IMR-90 (cell line): ENCODE results near the gene TIGAR.

Experiments used
- BHLHE40 ChIP-seq: fragments of 150-350 bp; IDR thresholded peaks from 2 replicates; pipeline ENCODE4 v1.6.1; 2016; ENCODE audit warnings: mild to moderate bottlenecking, low read depth, low read length
- CEBPB ChIP-seq: IDR thresholded peaks from 2 replicates; pipeline ENCODE4 v1.6.1; 2012; ENCODE audit warnings: low read depth, low read length, improper control_type of control experiment
- CHD1 ChIP-seq: IDR thresholded peaks from 2 replicates; pipeline ENCODE4 v1.6.1; 2012; ENCODE audit warnings: low read depth, low read length, improper control_type of control experiment
- FOS ChIP-seq: fragments of 150-350 bp; IDR thresholded peaks from 2 replicates; pipeline ENCODE4 v1.6.1; 2016; ENCODE audit warnings: low read depth, low read length
- MXI1 ChIP-seq: IDR thresholded peaks from 2 replicates; pipeline ENCODE4 v1.6.1; 2012; ENCODE audit warnings: low read depth, mild to moderate bottlenecking, low read length, moderate library complexity, borderline replicate concordance
- POLR2A ChIP-seq: IDR thresholded peaks from 2 replicates; pipeline ENCODE4 v1.6.1; 2012; ENCODE audit warnings: mild to moderate bottlenecking, low read depth, low read length
- RAD21 ChIP-seq: IDR thresholded peaks from 2 replicates; pipeline ENCODE4 v1.6.1; 2012; ENCODE audit warnings: low read length, improper control_type of control experiment
- RCOR1 ChIP-seq: IDR thresholded peaks from 2 replicates; pipeline ENCODE4 v1.6.1; 2012; ENCODE audit warnings: mild to moderate bottlenecking, low read length, improper control_type of control experiment; ENCODE audit not compliant: insufficient replicate concordance
- RFX5 ChIP-seq: IDR thresholded peaks from 2 replicates; pipeline ENCODE4 v1.8.0; 2012; ENCODE audit warnings: low read depth, mild to moderate bottlenecking, low read length, moderate library complexity
- SMC3 ChIP-seq: fragments of 150-350 bp; IDR thresholded peaks from 2 replicates; pipeline ENCODE4 v1.6.1; 2016; ENCODE audit warnings: low read depth, mild to moderate bottlenecking, antibody characterized with exemption, low read length, moderate library complexity
- TF ChIP-seq, protein P1 (sequence below): conservative IDR thresholded peaks from 2 replicates; pipeline ENCODE4 v1.5.1; 2012; ENCODE audit warnings: mild to moderate bottlenecking, low read depth, low read length, improper control_type of control experiment
- TF ChIP-seq, protein P2 (sequence below): fragments of 150-350 bp; IDR thresholded peaks from 2 replicates; pipeline ENCODE4 v1.6.1; 2017; ENCODE audit warnings: mild to moderate bottlenecking, antibody characterized with exemption, low read length, low read depth

DNA sequence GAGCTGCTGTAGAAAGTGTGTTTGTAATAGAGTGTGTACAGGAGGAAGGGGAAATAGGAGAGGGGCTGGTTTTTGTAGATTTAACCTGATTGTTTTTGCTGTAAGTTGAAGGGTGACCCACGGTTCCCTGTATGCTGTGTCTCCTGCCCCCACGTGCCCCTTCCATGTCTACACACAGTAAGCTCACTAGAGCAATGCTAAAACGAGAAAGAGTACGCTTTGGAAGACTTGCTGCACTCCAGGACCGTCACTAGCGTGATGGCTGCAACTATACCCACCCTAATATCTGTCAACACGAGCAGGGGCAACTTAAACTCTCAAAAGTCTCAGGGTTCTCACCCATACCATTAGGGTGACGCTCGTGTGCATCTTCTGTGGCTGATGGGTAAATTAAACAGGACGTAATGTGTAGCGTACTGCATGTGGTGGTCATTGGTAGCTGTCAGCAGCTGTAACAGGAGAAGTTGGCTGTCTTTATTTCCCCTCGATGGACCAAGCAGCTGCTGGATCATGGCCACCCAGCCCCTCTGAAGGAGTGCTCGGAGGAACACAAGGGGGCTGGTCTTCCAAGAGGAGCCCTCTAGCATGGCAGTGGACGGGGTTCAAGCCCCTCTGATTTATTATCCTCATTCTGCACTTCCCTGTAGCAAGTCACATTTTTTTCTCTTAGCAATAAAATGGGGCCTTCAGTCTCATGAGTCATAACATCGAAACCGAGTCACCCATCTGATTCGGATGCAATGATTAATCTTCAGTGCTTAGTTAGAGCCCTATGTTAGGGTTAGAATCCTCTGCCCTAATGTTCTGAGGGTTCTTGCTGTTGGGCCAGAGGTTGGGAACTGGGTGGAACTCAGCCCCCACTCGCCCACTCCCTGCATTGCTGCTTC, 33.4 kb upstream of the TIGAR start:
- TF ChIP-seq RCOR1 = no peak
- TF ChIP-seq, protein P1, sequence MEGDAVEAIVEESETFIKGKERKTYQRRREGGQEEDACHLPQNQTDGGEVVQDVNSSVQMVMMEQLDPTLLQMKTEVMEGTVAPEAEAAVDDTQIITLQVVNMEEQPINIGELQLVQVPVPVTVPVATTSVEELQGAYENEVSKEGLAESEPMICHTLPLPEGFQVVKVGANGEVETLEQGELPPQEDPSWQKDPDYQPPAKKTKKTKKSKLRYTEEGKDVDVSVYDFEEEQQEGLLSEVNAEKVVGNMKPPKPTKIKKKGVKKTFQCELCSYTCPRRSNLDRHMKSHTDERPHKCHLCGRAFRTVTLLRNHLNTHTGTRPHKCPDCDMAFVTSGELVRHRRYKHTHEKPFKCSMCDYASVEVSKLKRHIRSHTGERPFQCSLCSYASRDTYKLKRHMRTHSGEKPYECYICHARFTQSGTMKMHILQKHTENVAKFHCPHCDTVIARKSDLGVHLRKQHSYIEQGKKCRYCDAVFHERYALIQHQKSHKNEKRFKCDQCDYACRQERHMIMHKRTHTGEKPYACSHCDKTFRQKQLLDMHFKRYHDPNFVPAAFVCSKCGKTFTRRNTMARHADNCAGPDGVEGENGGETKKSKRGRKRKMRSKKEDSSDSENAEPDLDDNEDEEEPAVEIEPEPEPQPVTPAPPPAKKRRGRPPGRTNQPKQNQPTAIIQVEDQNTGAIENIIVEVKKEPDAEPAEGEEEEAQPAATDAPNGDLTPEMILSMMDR = no peak
- TF ChIP-seq POLR2A = no peak
- no peak for TF ChIP-seq RAD21
- TF ChIP-seq, protein P2, sequence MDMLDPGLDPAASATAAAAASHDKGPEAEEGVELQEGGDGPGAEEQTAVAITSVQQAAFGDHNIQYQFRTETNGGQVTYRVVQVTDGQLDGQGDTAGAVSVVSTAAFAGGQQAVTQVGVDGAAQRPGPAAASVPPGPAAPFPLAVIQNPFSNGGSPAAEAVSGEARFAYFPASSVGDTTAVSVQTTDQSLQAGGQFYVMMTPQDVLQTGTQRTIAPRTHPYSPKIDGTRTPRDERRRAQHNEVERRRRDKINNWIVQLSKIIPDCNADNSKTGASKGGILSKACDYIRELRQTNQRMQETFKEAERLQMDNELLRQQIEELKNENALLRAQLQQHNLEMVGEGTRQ = no peak
- TF ChIP-seq CHD1 = no peak
- TF ChIP-seq RFX5 = no peak
- TF ChIP-seq BHLHE40 = no peak
- no peak for TF ChIP-seq SMC3
- TF ChIP-seq FOS = no peak
- no peak for TF ChIP-seq CEBPB
- no peak for TF ChIP-seq MXI1
